Right atrium auricular region (tissue), 2 donors: ENCODE measurements around the gene VSTM2B. TPM values are rescaled to one million over a fixed set of nuclear protein-coding genes. Genes with fewer than 3 reads are reported as not detected.
"Not testable (repeated sequence)": the region's sequence is repeated elsewhere in the genome, so short reads cannot be mapped to it uniquely, and the experiment has no call there.

Source experiments
- DNase-seq: peaks from one replicate; pipeline ENCODE4 v3.0.0-alpha.2; 2019; ENCODE audit warnings: low spot score
- H3K27ac ChIP-seq, 2 donors: fragments of 200-600 bp; sonication (generic); 1 replicate in 1 of 2; 2 replicates in 1 of 2; pipeline ENCODE4 v1.5.1; 2016 to 2019
- H3K27me3 ChIP-seq, 2 donors: fragments of 200-600 bp; sonication (generic); one replicate each; pipeline versions ENCODE4 v1.5.1 to v1.6.0; 2017 to 2019
- H3K36me3 ChIP-seq: fragments of 200-600 bp; sonication (generic); one replicate; pipeline ENCODE4 v1.5.1; 2016
- H3K4me1 ChIP-seq, 2 donors: fragments of 200-600 bp; sonication (generic); one replicate each; pipeline versions ENCODE4 v1.5.1 to v1.6.0; 2017 to 2019
- H3K4me3 ChIP-seq, 2 donors: fragments of 200-600 bp; sonication (generic); 1 replicate in 1 of 2; 2 replicates in 1 of 2; pipeline ENCODE4 v1.5.1; 2017 to 2019; ENCODE audit warnings: mild to moderate bottlenecking in 1 of 2, moderate library complexity in 1 of 2
- H3K9me3 ChIP-seq, 2 donors: fragments of 200-600 bp; sonication (generic); one replicate each; pipeline ENCODE4 v1.5.1; 2019
- total RNA-seq, 2 donors: library from RNA; depleted of rRNA; stranded (reverse); fragments of >200 nt; gene quantifications; one replicate each; pipeline ENCODE4 v1.1.0, GENCODE V29; 2016
- TF ChIP-seq, protein P1 (sequence below), 2 donors: fragments of 200-600 bp; sonication (generic); IDR thresholded peaks; one replicate each; pipeline ENCODE4 v1.5.1; 2019; ENCODE audit warnings: antibody characterized with exemption in 2 of 2

Gene VSTM2B
- total RNA-seq, 2 donors from 2014 or later, result not detected

DNA sequence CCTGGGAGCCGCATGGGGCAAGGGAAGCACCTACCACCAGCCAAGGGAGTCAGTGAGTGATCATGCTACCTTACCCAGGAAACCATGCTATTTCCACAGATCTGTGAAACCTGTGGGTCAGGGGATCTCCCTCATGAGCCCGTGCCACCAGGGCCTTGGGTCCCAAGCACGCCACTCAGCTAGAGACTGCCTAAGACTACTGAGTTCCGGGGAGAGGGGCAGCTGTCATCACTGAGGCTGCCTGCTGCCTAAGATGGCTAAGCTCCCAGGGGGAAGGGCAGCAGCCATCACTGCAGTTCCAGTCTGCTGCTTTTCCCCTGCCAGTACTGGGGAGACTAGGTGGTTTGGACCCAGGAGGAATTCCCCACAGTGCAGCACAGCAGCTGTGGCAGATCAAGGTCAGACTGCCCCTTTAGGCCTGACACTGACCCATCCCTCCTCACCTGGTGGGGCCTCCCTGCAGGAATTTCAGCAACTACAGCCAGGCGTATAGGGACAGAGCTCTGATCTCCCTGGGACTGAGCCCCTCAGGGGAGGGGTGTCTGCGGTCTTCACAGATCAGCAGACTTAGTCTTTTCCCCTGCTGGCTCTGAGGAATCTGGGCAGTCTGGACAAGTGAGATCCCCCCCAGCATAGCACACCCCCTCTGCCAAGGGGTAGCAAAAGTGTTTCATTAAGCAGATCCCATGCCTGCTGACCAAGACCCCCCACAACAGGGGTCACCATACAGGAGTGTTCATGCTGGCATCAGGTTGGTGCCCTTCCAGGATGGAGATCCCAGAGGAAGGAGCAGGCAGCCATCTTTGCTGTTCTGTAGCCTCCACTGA lies 26.9 kb downstream of the VSTM2B start:
- no peak for DNase-seq
- Histone ChIP-seq H3K4me1 (no peaks in the 10 kb centered on the region), H3K9me3 (peaks cover 0 to 20% of the 10 kb centered on the region in 2 donors), H3K4me3 (no peak overlapping the region), H3K36me3 (no peaks in the 10 kb centered on the region), H3K27ac (no peak overlapping the region), H3K27me3 (no peaks in the 10 kb centered on the region)
- TF ChIP-seq, protein P1, sequence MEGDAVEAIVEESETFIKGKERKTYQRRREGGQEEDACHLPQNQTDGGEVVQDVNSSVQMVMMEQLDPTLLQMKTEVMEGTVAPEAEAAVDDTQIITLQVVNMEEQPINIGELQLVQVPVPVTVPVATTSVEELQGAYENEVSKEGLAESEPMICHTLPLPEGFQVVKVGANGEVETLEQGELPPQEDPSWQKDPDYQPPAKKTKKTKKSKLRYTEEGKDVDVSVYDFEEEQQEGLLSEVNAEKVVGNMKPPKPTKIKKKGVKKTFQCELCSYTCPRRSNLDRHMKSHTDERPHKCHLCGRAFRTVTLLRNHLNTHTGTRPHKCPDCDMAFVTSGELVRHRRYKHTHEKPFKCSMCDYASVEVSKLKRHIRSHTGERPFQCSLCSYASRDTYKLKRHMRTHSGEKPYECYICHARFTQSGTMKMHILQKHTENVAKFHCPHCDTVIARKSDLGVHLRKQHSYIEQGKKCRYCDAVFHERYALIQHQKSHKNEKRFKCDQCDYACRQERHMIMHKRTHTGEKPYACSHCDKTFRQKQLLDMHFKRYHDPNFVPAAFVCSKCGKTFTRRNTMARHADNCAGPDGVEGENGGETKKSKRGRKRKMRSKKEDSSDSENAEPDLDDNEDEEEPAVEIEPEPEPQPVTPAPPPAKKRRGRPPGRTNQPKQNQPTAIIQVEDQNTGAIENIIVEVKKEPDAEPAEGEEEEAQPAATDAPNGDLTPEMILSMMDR (IDR thresholded peaks at IDR 0.05), result no peak

DNA sequence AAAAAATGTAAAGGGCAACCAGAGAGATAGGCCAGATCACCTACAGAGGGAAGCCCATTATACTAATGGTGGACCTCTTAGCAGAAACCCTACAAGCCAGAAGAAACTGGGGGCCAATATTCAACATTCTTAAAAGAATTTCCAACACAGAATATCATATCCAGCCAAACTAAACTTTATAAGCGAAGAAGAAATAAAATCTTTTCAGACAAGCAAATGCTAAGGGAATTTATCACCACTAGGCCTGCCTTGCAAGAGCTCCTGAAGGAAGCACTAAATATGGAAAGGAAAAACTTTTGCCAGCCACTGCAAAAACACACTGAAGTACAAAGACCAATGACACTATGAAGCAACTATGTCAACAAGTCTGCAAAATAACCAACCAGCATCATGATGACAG lies 28.4 kb downstream of the VSTM2B start:
- Histone ChIP-seq H3K4me1 (no peaks in the 10 kb centered on the region), H3K27me3 (no peaks in the 10 kb centered on the region), H3K4me3 (no peak overlapping the region), H3K27ac (no peak overlapping the region), H3K36me3 (no peaks in the 10 kb centered on the region), H3K9me3 (peaks cover 0 to 23% of the 10 kb centered on the region in 2 donors)
- TF ChIP-seq, protein P1 (IDR thresholded peaks at IDR 0.05), result no peak
- DNase-seq, result no peak

DNA sequence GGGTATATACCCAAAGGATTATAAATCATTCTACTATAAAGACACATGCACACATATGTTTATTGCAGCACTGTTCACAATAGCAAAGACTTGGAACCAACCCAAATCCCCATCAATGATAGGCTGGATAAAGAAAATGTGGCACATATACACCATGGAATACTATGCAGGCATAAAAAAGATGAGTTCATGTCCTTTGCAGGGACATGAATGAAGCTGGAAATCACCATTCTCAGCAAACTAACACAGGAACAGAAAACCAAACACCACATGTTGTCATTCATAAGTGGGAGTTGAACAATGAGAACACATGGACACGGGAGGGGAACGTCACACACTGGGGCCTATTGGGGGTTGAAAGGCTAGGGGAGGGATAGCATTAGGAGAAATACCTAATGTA lies 33.3 kb downstream of the VSTM2B start:
- not testable (repeated sequence) for H3K4me3 ChIP-seq, H3K36me3 ChIP-seq, H3K27ac ChIP-seq, DNase-seq, H3K4me1 ChIP-seq, H3K27me3 ChIP-seq
- H3K9me3 ChIP-seq, result peaks cover 0 to 27% of the 10 kb centered on the region in 2 donors

DNA sequence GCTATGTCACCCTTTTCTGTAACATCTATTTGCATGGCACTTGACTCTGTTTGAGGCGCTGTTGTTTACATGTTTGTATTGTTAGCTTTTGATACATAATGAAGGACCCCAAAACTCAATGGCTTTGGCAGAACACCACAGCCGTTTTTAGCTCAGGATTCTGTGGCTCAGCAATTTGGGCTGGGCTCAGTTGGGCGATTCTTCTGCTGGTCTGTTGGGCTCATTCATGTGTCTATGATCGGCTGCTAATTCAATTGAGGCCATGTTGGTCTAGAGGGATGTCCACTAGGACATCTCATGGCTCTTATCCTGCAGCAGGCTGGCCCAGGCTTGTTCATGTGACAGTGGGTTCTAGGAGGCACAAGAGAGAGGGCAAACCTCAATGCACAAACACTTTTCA lies 33.9 kb downstream of the VSTM2B start:
- H3K9me3 ChIP-seq, result peaks cover 0 to 21% of the 10 kb centered on the region in 2 donors
- no peak for DNase-seq
- TF ChIP-seq, protein P1 (IDR thresholded peaks at IDR 0.05), result no peak

DNA sequence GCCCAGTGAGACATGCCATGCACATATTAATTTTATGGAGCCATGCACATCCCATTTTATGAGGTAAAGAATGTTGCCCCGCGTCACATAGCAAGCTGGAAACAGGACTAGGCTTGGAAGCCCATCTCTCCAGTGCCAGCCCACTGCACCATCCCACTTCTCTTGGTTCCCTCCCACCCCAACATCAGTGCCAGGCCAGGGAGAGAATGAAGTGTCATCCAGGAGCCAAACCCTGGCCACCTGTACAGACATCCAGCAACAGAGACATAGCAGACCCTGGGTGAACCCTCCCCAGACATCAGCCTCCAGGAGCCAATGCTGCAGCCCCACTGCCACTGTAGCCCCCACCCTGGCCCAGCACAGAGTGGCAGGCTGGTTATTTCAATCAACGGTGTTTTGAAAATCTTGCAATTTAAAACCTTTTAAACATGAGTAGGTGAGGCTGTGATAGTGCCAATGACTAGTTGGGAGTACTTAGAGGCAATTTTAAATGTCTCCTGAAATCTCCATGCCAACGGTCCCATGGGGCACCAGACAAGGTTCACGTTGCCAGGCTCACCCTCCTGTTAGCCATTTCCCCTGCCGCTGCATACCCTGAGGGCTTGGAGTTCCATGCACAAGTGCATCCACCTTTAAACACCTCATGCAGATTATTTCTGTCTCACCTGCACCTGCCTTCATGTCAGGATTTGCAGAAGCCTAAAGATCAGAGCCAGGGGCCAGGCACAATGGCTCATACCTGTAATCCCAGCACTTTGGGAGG lies 34.7 kb downstream of the VSTM2B start:
- Histone ChIP-seq H3K4me1 (no peaks in the 10 kb centered on the region), H3K36me3 (no peaks in the 10 kb centered on the region), H3K9me3 (peaks cover 0 to 17% of the 10 kb centered on the region in 2 donors), H3K27ac (no peak overlapping the region), H3K27me3 (no peaks in the 10 kb centered on the region), H3K4me3 (no peak overlapping the region)
- TF ChIP-seq, protein P1 (IDR thresholded peaks at IDR 0.05), result no peak
- peak; percentile 28 for DNase-seq

More for the DNA sequence above, 33.9 kb downstream of the VSTM2B start:
- Histone ChIP-seq H3K4me3 (no peak overlapping the region), H3K27ac (no peak overlapping the region), H3K27me3 (no peaks in the 10 kb centered on the region), H3K4me1 (no peaks in the 10 kb centered on the region), H3K36me3 (no peaks in the 10 kb centered on the region)

DNA sequence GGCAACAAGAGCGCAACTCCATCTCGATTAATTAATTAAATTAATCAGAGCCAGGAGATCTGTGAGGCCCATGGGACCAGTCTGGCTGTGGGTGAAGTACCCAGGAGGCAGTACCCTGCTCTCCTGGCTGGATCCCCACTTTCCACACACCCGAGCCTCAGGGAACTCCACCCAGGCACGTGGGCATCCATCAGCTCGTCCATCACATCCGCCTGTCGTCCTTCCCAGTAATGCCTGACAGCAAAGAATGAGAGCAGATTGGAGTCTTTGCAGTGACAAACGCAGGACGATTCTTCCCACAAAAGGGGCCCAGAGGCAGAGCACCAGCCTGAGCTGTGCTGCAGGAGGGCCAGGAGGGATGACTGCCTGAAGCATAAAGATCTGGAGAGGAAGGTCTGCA lies 35.8 kb downstream of the VSTM2B start:
- H3K27ac ChIP-seq, result no peak overlapping the region
- no peaks in the 10 kb centered on the region for H3K4me1 ChIP-seq
- peak; percentile 28 for DNase-seq
- H3K36me3 ChIP-seq, result no peaks in the 10 kb centered on the region
- no peak overlapping the region for H3K4me3 ChIP-seq
- TF ChIP-seq, protein P1 (IDR thresholded peaks at IDR 0.05), result no peak
- H3K27me3 ChIP-seq, result no peaks in the 10 kb centered on the region
- H3K9me3 ChIP-seq, result peaks cover 0 to 17% of the 10 kb centered on the region in 2 donors
